ENCODE results near the gene SNX20. TPM values are rescaled to one million over a fixed set of nuclear protein-coding genes. Genes with fewer than 3 reads are reported as not detected.

SNX20 gene
- total RNA-seq, 2 experiments from 2014 or later = 25.8 to 26.0 TPM

- H3K4me3 Mint-ChIP-seq = no peak overlapping the region
- H3K9me3 Mint-ChIP-seq = no peaks in the 10 kb centered on the region
- no peaks in the 10 kb centered on the region for H3K27me3 Mint-ChIP-seq
- no peak for DNase-seq
- H3K4me1 Mint-ChIP-seq = peaks cover 13% of the 10 kb centered on the region
- no peak overlapping the region for H3K27ac Mint-ChIP-seq
- H3K36me3 Mint-ChIP-seq = no peaks in the 10 kb centered on the region
Measured at GRCh38 chr16:50631249-50631984, 49.7 kb downstream of the SNX20 start.

GRCh38 chr16:50630394-50631020 lies 50.6 kb downstream of the SNX20 start:
- no peak overlapping the region for H3K4me3 Mint-ChIP-seq
- no peaks in the 10 kb centered on the region for H3K27me3 Mint-ChIP-seq
- H3K27ac Mint-ChIP-seq = no peak overlapping the region

GRCh38 chr16:50629334-50629733 lies 51.8 kb downstream of the SNX20 start:
- Mint-ChIP-seq H3K9me3 (no peaks in the 10 kb centered on the region), H3K4me3 (no peak overlapping the region), H3K36me3 (no peaks in the 10 kb centered on the region), H3K4me1 (peaks cover 22% of the 10 kb centered on the region), H3K27me3 (no peaks in the 10 kb centered on the region), H3K27ac (no peak overlapping the region)
- DNase-seq = no peak

More at GRCh38 chr16:50630394-50631020, 50.6 kb downstream of the SNX20 start:
- Mint-ChIP-seq H3K4me1 (peaks cover 18% of the 10 kb centered on the region), H3K9me3 (no peaks in the 10 kb centered on the region), H3K36me3 (no peaks in the 10 kb centered on the region)
- DNase-seq = no peak

- DNase-seq = no peak
- Mint-ChIP-seq H3K4me1 (peaks cover 28% of the 10 kb centered on the region), H3K36me3 (no peaks in the 10 kb centered on the region), H3K4me3 (no peak overlapping the region), H3K27ac (no peak overlapping the region), H3K27me3 (no peaks in the 10 kb centered on the region), H3K9me3 (no peaks in the 10 kb centered on the region)
Measured at GRCh38 chr16:50628156-50628802, 52.8 kb downstream of the SNX20 start.

- Mint-ChIP-seq H3K27me3 (no peaks in the 10 kb centered on the region), H3K27ac (no peak overlapping the region), H3K4me1 (peaks cover 28% of the 10 kb centered on the region), H3K36me3 (no peaks in the 10 kb centered on the region), H3K9me3 (no peaks in the 10 kb centered on the region), H3K4me3 (peak overlapping the region; percentile 44)
- DNase-seq = peak; percentile 50
Measured at GRCh38 chr16:50627419-50627818, 53.7 kb downstream of the SNX20 start.

- Mint-ChIP-seq H3K27ac (peak overlapping the region; percentile 7), H3K4me1 (peaks cover 28% of the 10 kb centered on the region), H3K27me3 (no peaks in the 10 kb centered on the region), H3K4me3 (no peak overlapping the region), H3K36me3 (no peaks in the 10 kb centered on the region), H3K9me3 (no peaks in the 10 kb centered on the region)
- no peak for DNase-seq
Measured at GRCh38 chr16:50626868-50627267, 54.2 kb downstream of the SNX20 start.

GRCh38 chr16:50625374-50625773 lies 55.7 kb downstream of the SNX20 start:
- no peak for DNase-seq
- Mint-ChIP-seq H3K4me3 (no peak overlapping the region), H3K4me1 (peaks cover 28% of the 10 kb centered on the region), H3K27me3 (no peaks in the 10 kb centered on the region), H3K27ac (no peak overlapping the region), H3K9me3 (no peaks in the 10 kb centered on the region), H3K36me3 (no peaks in the 10 kb centered on the region)

- Mint-ChIP-seq H3K4me1 (peaks cover 28% of the 10 kb centered on the region), H3K27ac (no peak overlapping the region)
Measured at GRCh38 chr16:50624449-50624970, 56.6 kb downstream of the SNX20 start.

GRCh38 chr16:50622643-50623369 lies 58.3 kb downstream of the SNX20 start:
- no peaks in the 10 kb centered on the region for H3K36me3 Mint-ChIP-seq
- peaks cover 28% of the 10 kb centered on the region for H3K4me1 Mint-ChIP-seq
- H3K27me3 Mint-ChIP-seq = no peaks in the 10 kb centered on the region
- no peaks in the 10 kb centered on the region for H3K9me3 Mint-ChIP-seq
- DNase-seq = no peak
- no peak overlapping the region for H3K27ac Mint-ChIP-seq
- no peak overlapping the region for H3K4me3 Mint-ChIP-seq

More at GRCh38 chr16:50624449-50624970, 56.6 kb downstream of the SNX20 start:
- Mint-ChIP-seq H3K27me3 (no peaks in the 10 kb centered on the region), H3K9me3 (no peaks in the 10 kb centered on the region), H3K4me3 (no peak overlapping the region), H3K36me3 (no peaks in the 10 kb centered on the region)
- DNase-seq = no peak

GRCh38 chr16:50622029-50622428 lies 59.1 kb downstream of the SNX20 start:
- H3K9me3 Mint-ChIP-seq = no peaks in the 10 kb centered on the region
- H3K36me3 Mint-ChIP-seq = no peaks in the 10 kb centered on the region
- no peak overlapping the region for H3K4me3 Mint-ChIP-seq
- H3K27ac Mint-ChIP-seq = no peak overlapping the region
- DNase-seq = no peak
- H3K4me1 Mint-ChIP-seq = peaks cover 25% of the 10 kb centered on the region
- H3K27me3 Mint-ChIP-seq = no peaks in the 10 kb centered on the region

Other genes starting within 250 kb of the SNX20 start
- under 1 TPM; 0.86 to 0.87 TPM for gene NKD1, start 132.9 kb downstream of the SNX20 start, total RNA-seq
- gene NOD2, start 12.3 kb upstream of the SNX20 start, total RNA-seq = 1 to 10 TPM in 1 of 2 experiments, under 1 TPM in 1; 0.78 to 1.2 TPM
- 10 to 100 TPM; 94.3 to 97.9 TPM for gene CYLD, start 60.8 kb upstream of the SNX20 start, total RNA-seq

Measured in activated naive CD8-positive, alpha-beta T cell treated with anti-CD3 and anti-CD28 coated beads for 36 hours (primary cell).